HCEC 1CT (cell line): ENCODE data around the gene TMEM200A.
A peak's percentile ranks its signal among the peaks of the same experiment; 100 is the strongest.

Experiments
- DNase-seq: peaks from one replicate; pipeline ENCODE4 v3.0.0-alpha.2; 2017

Gene TMEM200A

DNA sequence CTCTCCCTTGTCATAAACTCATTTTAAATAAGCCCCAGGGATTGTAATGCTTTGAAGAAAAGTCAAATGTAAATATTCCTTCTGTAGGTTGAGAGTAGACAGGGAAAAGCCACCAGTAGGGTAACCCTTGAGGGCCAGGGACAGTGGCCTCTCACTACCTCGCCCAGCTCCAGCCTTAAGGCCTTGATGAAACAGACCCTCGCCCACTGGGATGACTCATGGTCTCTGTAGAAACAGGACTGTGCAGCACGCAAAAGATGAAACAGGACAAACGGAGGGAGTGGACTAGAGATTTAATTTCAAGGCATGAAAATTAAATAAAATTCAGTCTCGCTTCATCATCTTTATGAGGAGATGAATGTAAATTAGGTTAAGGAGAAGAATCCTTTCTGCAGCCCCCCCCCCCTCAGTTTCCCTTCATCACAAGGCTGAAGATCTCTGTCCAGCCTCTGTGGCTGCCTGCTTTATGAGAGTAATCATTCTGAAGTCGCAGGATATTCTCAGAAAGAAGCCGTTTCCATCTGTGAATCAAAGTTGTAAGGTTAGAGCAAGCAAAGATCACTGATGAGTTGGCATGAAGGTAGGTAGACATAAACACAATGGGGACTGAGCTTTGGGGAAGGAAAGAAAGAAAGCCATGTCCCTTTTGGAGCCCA is 60.4 kb downstream of the TMEM200A start:
- no peak for DNase-seq

DNA sequence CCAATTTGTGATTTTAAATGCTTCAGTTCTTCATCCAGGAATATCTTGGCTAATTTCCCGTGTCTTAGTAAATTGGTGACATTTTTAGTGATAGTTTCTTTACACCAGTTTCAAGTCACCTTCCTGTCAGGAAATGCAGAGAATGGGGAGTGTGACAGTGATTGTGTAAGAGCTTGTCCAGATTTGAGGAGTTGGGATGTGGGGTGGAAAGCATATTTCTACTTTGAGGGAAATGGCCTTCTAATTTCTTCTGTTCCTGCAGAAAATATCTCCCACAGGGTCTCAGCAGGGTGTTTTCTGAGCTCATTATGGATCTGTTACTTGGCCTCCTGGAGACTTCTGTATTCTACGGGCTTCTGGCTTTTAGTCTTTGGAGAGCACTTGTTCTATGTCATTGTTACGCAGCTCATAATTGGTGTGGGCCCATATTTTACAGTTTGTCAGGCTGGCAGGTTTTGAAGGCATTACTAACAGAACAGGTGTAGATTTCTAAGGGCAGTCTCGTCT is 65.6 kb downstream of the TMEM200A start:
- DNase-seq, result no peak

- no peak for DNase-seq
Observed at GRCh38 chr6:130432838-130433237, 67.0 kb downstream of the TMEM200A start.

DNA sequence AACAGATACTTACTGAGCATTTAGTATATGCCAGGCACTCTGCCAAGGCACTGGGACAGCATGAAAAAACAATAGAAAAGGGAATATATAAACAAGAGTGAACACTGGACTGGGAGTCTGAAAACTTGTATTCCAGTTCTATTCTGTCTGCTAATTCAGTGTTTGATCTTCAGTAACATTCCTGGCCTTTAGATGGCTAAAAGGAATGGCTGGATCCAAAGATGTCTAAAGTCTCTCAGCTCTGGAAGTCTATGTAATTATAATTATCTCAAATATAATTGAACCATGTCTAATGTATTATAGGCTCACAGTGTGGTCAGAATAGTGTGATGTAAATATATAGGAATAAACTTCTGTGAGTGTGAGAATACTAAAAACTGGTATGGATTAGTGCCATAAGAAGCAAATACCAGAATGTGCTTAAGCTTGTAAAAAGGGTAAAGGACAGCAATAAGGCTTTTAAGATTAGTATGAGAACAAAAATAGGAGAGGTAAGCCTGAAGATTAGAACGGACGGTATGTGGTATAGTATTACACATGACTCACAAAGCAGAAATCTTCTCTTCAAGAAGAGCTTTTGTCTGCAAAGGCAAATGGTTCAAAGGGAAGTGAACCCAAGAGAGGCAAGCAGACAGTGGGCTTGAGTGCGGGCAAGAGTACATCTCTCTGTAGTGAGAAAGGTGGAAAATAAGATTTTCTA is 68.5 kb downstream of the TMEM200A start:
- peak; percentile 77 for DNase-seq

DNA sequence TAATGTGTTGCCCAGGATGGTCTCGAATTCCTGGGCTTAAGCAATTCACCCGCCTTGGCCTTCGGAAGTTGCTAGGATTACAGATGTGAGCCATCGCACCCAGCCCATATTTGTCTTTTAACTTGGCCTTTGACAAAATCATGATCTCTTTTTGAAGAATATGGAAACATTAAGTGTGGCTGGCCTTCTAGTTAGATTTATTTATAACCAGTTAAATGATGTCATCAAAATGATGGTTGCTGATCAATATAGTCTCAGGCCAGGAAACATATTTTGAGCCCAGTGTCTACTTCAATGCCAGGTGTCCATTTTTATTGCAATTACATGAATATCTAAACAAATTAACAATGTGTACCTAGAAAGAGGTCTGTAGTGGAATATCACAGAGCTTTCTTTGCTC is 69.4 kb downstream of the TMEM200A start:
- DNase-seq, result no peak

DNA sequence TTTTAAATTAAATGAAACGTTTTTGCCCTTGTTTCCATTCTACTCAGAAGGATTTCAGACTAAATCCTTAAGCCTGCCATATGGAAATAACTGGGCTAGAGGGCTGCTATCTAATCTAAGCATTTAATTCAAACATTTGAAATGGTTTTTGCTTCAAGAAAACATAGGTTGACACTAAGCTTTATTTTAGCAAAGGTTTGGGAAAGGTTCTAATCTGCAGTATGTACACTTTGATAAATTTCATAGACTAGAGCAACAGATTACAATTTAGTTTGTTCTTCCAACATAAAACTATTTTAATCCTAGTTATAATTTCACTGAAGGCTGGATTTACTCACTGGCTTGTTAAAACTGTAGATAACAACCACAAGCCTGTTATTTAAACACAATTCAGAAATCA is 72.1 kb downstream of the TMEM200A start:
- no peak for DNase-seq

DNA sequence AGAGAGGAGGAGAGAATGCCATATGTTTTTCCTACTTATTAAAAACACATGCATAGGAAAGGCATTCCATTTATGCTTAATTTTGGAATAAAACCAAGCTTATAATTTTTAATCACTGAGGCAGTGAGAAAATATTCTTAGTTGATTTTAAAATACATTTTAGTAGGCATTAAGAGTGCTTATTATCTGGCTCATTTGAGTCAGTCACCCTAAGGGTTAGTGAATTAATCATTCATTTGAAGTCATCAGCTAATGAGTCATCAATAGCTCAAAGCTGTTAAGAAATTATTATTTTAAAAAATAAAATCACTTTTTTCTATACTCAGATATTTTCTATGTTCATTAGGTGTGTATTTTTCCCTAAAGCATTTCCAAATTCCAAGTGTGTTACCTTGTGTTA is 81.6 kb downstream of the TMEM200A start:
- peak; percentile 40 for DNase-seq

DNA sequence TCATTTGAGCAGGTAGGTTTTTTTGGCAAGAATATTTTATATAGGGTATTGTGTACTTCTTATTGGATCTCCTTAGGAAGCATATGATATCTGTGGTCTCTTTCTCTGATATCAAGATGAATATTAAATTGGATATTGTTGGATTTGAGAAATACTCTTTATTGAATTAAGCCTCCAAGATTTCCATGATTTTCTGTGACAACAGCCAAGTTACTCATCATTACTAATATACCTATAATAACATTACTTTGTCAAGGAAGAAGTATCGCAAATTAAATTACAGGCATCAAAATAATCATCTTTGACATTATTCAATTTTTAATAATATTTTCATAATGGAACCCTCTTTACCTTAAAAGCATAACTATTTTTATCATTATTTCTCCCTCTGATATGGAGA is 86.5 kb downstream of the TMEM200A start:
- DNase-seq, result no peak

DNA sequence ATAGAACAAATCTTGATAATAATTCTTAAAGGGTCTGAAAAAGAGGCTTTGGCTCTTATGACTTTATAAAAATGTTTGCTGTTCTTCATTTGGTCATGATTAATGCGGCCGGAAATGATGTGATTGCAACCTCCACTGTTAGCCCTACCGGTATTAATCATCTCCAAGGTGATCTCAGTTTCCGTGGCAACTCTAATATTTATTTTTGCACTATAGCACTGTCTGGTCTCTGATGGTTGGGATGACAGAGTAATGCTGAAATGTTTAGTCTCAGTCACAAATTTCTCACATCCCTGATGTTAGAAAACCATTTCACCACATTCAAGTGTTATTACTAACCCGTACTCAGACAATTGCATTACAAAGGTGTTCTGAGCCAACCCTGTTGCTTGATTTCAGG is 87.4 kb downstream of the TMEM200A start:
- DNase-seq, result peak; percentile 55

- DNase-seq, result peak; percentile 25
Observed at GRCh38 chr6:130457605-130458004, 91.8 kb downstream of the TMEM200A start.

- no peak for DNase-seq
Observed at GRCh38 chr6:130459316-130459715, 93.5 kb downstream of the TMEM200A start.

- no peak for DNase-seq
Observed at GRCh38 chr6:130460934-130461333, 95.1 kb downstream of the TMEM200A start.

DNA sequence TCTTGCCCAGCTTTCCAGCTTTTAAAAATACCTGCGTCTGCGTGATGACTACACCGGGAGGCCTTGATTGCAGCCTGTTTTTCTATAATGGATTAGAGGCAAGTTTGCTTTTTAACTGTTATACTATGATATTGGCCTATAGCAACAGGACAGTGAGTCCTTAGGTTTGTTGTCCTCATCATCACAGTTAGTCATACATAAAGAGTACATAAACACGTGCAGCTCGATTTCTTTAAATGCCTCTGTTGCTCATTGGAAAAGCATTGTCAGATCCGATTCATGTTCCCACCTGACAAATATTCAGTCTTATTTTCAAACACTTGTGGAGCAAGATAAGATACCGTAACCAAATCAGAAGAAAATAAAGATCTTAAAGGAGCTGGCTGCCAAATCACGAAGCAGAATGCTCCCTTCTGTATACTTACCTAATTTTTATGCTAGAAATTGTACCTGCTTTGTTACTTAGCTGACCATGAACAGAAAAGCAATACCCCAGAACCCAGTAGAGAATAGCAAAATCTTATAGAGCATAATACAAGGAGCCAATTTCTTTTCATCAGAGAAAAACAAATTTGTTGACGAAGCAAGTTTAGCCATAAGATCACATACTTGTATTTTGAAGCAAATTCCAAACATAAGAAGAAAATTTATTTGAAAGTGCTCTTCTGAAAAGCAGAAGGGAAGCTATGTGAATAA is 100.4 kb downstream of the TMEM200A start:
- peak; percentile 31 for DNase-seq

- DNase-seq, result no peak
Observed at GRCh38 chr6:130466748-130467061, 100.9 kb downstream of the TMEM200A start.

DNA sequence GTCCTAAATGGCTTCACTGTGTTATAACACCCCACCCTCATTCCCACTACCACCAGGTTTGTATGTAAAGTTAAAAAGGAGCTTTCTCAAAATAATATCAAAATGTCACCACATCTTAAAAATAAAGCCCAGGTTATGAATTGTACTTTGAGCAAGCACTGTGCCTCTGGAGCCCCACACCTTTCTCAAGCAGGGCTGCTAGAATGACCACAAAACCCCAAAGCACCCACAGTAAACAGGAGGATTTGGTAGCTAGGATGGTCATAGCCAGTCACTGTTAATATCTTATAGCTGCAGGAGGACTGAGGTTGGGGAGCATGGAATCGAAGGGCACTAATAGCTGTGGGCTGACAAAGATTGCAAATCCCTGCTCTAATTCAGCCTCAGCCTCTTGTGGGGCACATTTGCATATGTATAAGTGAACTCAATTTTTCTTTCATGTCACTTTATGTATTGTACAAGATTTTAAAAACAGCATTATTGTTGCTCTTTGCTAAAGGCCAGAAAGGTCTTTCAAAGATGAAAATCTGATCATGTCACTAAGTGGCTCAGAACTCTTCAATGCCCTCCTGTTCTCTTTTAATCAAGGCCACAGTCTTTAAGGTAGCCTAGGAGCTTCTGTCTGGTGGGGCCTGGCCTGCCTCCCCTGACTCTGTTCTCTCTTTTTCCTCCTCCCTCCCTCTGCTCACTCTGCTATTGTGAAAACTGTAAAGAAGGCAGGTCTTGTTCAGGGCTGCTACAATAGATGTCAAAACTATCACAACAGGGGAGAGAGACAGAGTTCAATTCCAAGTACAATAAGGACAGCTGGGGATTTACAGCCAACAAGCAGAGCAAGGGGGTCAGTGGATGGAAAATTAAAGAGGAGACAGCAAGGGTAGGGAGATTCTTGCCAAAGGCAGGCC is 101.6 kb downstream of the TMEM200A start:
- DNase-seq, result no peak

GRCh38 chr6:130470766-130471165 is 104.9 kb downstream of the TMEM200A start:
- DNase-seq, result no peak

GRCh38 chr6:130473886-130474285 is 108.1 kb downstream of the TMEM200A start:
- DNase-seq, result peak; percentile 89

GRCh38 chr6:130482645-130483390 is 117.0 kb downstream of the TMEM200A start:
- peak; percentile 86 for DNase-seq

- DNase-seq, result no peak
Observed at GRCh38 chr6:130485870-130486269, 120.1 kb downstream of the TMEM200A start.

DNA sequence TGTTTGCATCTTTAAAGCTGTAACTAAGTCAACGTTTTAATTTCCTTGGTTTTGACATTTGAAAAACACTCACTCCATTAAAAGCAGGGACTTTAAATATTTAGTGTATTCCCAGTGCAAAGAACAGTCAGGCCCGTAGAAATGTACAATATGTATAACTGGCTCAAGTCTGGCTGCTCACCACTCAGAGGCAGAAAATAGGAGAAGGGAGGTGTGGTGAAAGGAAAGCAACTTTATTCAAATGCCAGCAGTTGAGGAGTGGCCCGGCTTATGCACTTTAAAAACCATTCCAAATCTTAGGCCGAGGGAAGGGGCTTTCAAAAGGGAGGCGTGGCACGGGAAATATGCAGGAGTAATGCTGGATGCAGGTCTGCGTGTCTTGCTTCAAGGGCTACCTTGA is 120.6 kb downstream of the TMEM200A start:
- DNase-seq, result no peak

GRCh38 chr6:130489514-130489913 is 123.7 kb downstream of the TMEM200A start:
- DNase-seq, result no peak
